IPS DF 6.9 (cell line): ENCODE results near the gene AKAP1.
A peak's percentile ranks its signal among the peaks of the same experiment; 100 is the strongest.

Experiments used
- DNase-seq: peaks from one replicate; pipeline ENCODE4 v3.0.0-alpha.2; 2013; ENCODE audit warnings: low read depth, low spot score
- H3K27ac ChIP-seq: one replicate; pipeline ENCODE4 v1.5.1; 2013; ENCODE audit warnings: low read length, control low read depth
- H3K27me3 ChIP-seq: 2 replicates; pipeline ENCODE4 v1.6.1; 2013; ENCODE audit warnings: mild to moderate bottlenecking, low read length; ENCODE audit not compliant: control insufficient read depth, insufficient read depth
- H3K36me3 ChIP-seq: 2 replicates; pipeline ENCODE4 v1.6.1; 2013; ENCODE audit warnings: low read length; ENCODE audit not compliant: control insufficient read depth, insufficient read depth
- H3K4me1 ChIP-seq: 2 replicates; pipeline ENCODE4 v1.6.1; 2013; ENCODE audit warnings: low read length; ENCODE audit not compliant: control insufficient read depth, insufficient read depth
- H3K4me3 ChIP-seq: 2 replicates; pipeline ENCODE4 v1.5.1; 2013; ENCODE audit warnings: mild to moderate bottlenecking, low read length
- H3K9me3 ChIP-seq: 2 replicates; pipeline ENCODE4 v1.6.1; 2013; ENCODE audit warnings: low read length, inconsistent platforms; ENCODE audit not compliant: control insufficient read depth, insufficient read depth
- WGBS: extraction: QIAGEN DNeasy Blood & Tissue Kit; methylation state at CpG from one replicate; pipeline ENCODE4 v1.1.7; 2013; ENCODE audit warnings: mixed read lengths, missing lambda C conversion rate; ENCODE audit not compliant: insufficient read length, insufficient coverage; 5-methylcytosine and 5-hydroxymethylcytosine counted together

Gene AKAP1

DNA sequence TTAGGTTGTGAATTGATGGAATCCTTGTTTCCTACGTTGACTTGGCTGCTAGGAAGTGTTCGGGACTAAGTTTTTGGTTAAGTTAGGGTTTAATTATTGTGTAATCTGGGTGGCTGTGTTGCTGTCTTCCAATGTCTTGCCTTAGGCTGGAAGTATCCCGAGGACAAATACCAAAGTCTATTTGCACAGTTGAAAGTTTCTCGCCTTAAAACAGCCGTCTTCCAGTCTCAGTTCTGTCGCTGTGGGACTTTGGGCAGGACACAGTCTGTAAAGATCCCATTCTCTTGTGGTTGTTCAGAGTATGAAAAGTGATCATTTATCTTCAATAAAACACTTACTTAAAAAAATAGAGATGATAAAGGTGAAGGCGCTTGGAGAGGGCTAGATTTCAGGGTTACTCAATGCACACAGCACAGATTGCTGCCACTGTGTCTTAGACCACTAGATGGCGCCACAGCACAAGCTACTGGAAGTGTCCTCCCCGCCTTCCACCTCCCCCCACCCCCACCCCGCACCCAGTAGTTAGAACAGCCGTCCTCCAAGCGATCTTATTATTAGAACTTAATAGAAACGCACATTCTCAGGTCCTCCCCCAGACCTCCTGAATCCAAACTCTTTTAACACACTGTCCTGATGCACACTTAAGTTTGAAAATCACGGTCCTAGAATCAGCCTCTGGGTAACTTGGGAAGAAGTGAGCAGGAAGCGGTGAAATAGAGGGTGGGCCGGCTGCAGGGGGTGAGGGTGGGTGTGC is 45.8 kb downstream of the AKAP1 start:
- Histone ChIP-seq H3K36me3 (no peaks in the 10 kb centered on the region), H3K27me3 (no peaks in the 10 kb centered on the region), H3K9me3 (no peaks in the 10 kb centered on the region), H3K27ac (no peak overlapping the region), H3K4me1 (no peaks in the 10 kb centered on the region), H3K4me3 (no peak overlapping the region)
- DNase-seq = peak; percentile 48
- no CpG with 5 or more reads among the region's 16 CpGs for WGBS

GRCh38 chr17:57132663-57133062 is 47.6 kb downstream of the AKAP1 start:
- Histone ChIP-seq H3K36me3 (no peaks in the 10 kb centered on the region), H3K4me1 (no peaks in the 10 kb centered on the region), H3K4me3 (no peak overlapping the region), H3K27me3 (no peaks in the 10 kb centered on the region), H3K9me3 (no peaks in the 10 kb centered on the region), H3K27ac (no peak overlapping the region)
- no peak for DNase-seq
- no CpG with 5 or more reads among the region's 2 CpGs for WGBS

DNA sequence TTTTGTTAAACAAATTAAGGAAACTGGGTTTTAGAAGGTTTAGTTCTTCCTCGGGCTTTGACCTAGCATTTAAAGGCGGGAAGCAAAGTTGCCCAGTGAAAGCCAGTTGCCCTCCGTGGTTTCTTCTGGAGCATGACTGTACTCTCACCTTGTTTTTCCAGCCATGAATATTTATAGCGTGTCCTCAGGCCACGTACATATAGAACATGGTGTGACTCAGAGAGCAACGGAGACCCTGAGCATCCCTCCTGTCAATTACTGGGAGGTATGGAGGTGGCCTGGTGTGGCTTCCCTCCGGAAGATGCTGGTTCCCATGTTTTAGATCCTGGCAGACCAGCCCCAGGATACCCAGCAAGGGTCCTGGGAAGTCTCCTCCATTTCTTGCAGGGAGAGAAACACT is 48.4 kb downstream of the AKAP1 start:
- DNase-seq = no peak
- H3K27me3 ChIP-seq = no peaks in the 10 kb centered on the region
- H3K4me1 ChIP-seq = no peaks in the 10 kb centered on the region
- no CpG with 5 or more reads among the region's 7 CpGs for WGBS
- no peaks in the 10 kb centered on the region for H3K36me3 ChIP-seq
- no peak overlapping the region for H3K4me3 ChIP-seq
- no peaks in the 10 kb centered on the region for H3K9me3 ChIP-seq
- H3K27ac ChIP-seq = no peak overlapping the region

GRCh38 chr17:57135026-57135788 is 50.2 kb downstream of the AKAP1 start:
- Histone ChIP-seq H3K9me3 (no peaks in the 10 kb centered on the region), H3K4me3 (no peak overlapping the region), H3K36me3 (no peaks in the 10 kb centered on the region), H3K27ac (no peak overlapping the region), H3K4me1 (no peaks in the 10 kb centered on the region), H3K27me3 (no peaks in the 10 kb centered on the region)
- WGBS = no CpG with 5 or more reads among the region's 13 CpGs
- DNase-seq = no peak

- H3K36me3 ChIP-seq = no peaks in the 10 kb centered on the region
Measured at GRCh38 chr17:57135789-57136291, 50.8 kb downstream of the AKAP1 start.

DNA sequence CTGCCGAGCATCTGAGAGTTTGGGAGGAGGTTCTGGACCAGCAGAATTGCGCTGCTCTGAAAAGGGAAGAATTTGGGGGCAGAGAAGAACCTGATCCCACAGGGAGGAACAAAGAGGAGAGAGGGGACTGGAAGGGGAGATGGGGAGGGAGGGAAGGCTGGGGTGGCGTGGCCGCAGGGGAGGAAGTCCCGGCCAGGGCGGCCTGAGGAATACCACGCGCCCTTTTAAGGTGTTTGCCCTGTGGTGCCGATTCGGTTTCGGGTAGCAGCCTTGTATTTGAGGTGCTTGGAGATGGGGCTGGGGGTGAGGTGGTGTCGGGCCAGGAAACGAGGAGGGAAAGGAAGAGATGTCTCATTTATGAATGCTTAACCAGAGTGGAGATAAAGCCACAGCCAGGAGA is 51.3 kb downstream of the AKAP1 start:
- Histone ChIP-seq H3K9me3 (no peaks in the 10 kb centered on the region), H3K27ac (no peak overlapping the region), H3K27me3 (no peaks in the 10 kb centered on the region), H3K4me1 (no peaks in the 10 kb centered on the region), H3K4me3 (no peak overlapping the region), H3K36me3 (no peaks in the 10 kb centered on the region)
- no CpG with 5 or more reads among the region's 13 CpGs for WGBS
- no peak for DNase-seq

More at GRCh38 chr17:57135789-57136291, 50.8 kb downstream of the AKAP1 start:
- H3K4me1 ChIP-seq = no peaks in the 10 kb centered on the region
- H3K4me3 ChIP-seq = no peak overlapping the region
- no peaks in the 10 kb centered on the region for H3K9me3 ChIP-seq
- no peak overlapping the region for H3K27ac ChIP-seq
- H3K27me3 ChIP-seq = no peaks in the 10 kb centered on the region
- no peak for DNase-seq
- no CpG with 5 or more reads among the region's 21 CpGs for WGBS

DNA sequence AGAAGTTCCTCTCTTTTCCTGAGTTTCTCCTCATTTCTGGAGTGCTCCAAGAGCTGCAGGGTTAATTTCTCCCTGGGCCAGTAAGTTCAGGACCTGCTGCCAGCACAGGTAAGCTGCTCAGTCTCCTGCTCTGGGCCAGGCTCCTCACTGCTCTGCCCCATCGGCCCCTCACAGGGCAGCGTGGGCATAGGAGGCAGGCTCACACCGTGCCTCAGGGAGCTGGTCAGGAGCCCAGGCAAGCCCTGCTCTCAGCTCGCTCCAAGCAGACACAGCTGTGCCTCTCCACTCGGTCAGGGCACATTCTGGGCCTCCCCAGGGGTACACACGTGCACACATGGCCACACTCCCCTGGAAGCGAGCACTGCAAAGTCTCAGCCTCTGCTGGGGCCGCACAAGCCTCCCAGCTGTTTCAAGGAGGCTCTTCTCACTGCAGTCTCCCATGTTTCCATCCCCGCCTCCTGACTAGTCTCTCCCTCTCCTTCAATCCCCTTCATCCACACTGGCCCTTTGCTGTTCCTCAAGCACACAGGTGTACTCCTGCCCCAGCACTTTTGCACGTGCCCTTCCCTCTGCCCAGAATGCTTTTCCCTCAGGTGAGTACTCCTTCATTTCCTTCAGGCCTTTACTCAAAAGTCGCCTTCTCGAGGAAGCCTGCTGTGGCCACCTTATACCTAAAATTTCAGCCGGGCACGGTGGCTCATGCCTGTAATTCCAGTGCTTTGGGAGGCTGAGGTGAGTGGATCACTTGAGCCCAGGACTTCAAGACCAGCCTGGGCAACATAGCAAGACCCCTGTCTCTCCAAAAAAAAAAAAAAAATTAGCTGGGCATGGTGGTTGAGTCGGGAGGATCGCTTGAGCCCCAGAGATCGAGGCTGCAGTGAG is 53.2 kb downstream of the AKAP1 start:
- Histone ChIP-seq H3K27ac (no peak overlapping the region), H3K27me3 (no peaks in the 10 kb centered on the region), H3K36me3 (no peaks in the 10 kb centered on the region), H3K4me1 (no peaks in the 10 kb centered on the region), H3K4me3 (no peak overlapping the region), H3K9me3 (no peaks in the 10 kb centered on the region)
- no CpG with 5 or more reads among the region's 17 CpGs for WGBS
- DNase-seq = no peak

- H3K4me3 ChIP-seq = no peak overlapping the region
- H3K27me3 ChIP-seq = no peaks in the 10 kb centered on the region
- H3K36me3 ChIP-seq = no peaks in the 10 kb centered on the region
- WGBS = no CpG with 5 or more reads among the region's 6 CpGs
- no peaks in the 10 kb centered on the region for H3K9me3 ChIP-seq
- no peaks in the 10 kb centered on the region for H3K4me1 ChIP-seq
- no peak overlapping the region for H3K27ac ChIP-seq
- no peak for DNase-seq
Measured at GRCh38 chr17:57138956-57139576, 54.0 kb downstream of the AKAP1 start.

DNA sequence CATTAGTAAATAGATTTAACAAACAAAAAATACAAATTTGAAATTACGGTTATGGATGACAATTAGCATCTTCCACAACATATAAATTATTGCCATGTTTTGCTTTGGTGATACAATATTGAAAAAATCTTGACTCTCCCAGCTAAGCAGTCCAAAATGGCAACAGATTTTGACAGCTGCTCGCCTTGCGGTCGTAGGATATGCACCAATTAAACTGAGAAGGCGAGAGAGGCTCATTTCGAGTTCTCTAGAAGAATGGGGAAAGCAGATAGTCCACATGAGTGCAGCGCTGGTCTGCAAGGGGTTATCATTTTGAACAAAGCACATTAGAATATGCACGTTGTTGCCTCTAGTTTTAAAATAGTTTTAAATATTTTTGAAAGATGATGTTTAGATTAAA is 55.3 kb downstream of the AKAP1 start:
- H3K36me3 ChIP-seq = no peaks in the 10 kb centered on the region
- no peak overlapping the region for H3K27ac ChIP-seq
- DNase-seq = no peak
- H3K9me3 ChIP-seq = no peaks in the 10 kb centered on the region
- WGBS = no CpG with 5 or more reads among the region's 8 CpGs
- no peaks in the 10 kb centered on the region for H3K27me3 ChIP-seq
- H3K4me3 ChIP-seq = no peak overlapping the region
- H3K4me1 ChIP-seq = no peaks in the 10 kb centered on the region; the same call in 1 of the 2 replicates

DNA sequence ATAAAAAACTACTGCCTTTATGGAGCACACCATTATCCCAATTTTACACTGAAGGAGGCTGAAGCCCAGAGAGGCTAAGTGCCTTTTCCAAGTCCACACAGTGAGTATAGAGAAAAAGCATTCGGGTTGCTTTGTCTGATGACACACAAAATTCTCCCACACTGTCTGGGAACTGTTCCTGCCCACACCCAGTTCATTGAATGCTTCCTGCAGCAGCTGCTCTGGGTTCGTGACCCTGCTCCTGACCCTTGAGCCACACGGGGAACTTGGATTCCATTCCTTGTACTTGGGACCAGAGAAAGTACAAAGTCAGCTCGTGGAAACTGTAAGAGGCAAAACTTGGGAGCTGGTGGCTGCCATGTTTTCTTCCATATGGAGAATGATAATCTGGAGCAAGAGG is 57.9 kb downstream of the AKAP1 start:
- WGBS = no CpG with 5 or more reads among the region's 4 CpGs
- no peaks in the 10 kb centered on the region for H3K27me3 ChIP-seq
- no peaks in the 10 kb centered on the region; the same call in 1 of the 2 replicates for H3K4me1 ChIP-seq
- no peak for DNase-seq
- no peaks in the 10 kb centered on the region for H3K36me3 ChIP-seq
- H3K27ac ChIP-seq = no peak overlapping the region
- no peaks in the 10 kb centered on the region for H3K9me3 ChIP-seq
- no peak overlapping the region for H3K4me3 ChIP-seq
